Daoy (cell line): Measurements from ENCODE around the gene TCAF1. TPM values are rescaled to one million over a fixed set of nuclear protein-coding genes. Genes with fewer than 3 reads are reported as not detected.

Experiments used
- DNase-seq: peaks from one replicate; pipeline ENCODE4 v3.0.0-alpha.2; 2015; ENCODE audit warnings: low read depth
- total RNA-seq: library from RNA; depleted of rRNA; stranded (reverse); fragments of >200 nt; shearing (Covaris generic); gene quantifications from 2 replicates; pipeline ENCODE4 v1.2.3, GENCODE V29; 2014; rRNA removed

Gene TCAF1, protein sequence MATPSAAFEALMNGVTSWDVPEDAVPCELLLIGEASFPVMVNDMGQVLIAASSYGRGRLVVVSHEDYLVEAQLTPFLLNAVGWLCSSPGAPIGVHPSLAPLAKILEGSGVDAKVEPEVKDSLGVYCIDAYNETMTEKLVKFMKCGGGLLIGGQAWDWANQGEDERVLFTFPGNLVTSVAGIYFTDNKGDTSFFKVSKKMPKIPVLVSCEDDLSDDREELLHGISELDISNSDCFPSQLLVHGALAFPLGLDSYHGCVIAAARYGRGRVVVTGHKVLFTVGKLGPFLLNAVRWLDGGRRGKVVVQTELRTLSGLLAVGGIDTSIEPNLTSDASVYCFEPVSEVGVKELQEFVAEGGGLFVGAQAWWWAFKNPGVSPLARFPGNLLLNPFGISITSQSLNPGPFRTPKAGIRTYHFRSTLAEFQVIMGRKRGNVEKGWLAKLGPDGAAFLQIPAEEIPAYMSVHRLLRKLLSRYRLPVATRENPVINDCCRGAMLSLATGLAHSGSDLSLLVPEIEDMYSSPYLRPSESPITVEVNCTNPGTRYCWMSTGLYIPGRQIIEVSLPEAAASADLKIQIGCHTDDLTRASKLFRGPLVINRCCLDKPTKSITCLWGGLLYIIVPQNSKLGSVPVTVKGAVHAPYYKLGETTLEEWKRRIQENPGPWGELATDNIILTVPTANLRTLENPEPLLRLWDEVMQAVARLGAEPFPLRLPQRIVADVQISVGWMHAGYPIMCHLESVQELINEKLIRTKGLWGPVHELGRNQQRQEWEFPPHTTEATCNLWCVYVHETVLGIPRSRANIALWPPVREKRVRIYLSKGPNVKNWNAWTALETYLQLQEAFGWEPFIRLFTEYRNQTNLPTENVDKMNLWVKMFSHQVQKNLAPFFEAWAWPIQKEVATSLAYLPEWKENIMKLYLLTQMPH
- total RNA-seq = 43.8 and 66.8 TPM in 2 replicates

- DNase-seq = peak; percentile 99
These were observed at the start of gene TCAF1 for GRCh38 chr7:143901668-143902331. TCAF1 (minus strand) TSS chr7:143902176; CDS start chr7:143876608, 25,568 bp downstream.

- DNase-seq = no peak
These were observed 46.8 kb upstream of the TCAF1 start for GRCh38 chr7:143948733-143949132.

DNA sequence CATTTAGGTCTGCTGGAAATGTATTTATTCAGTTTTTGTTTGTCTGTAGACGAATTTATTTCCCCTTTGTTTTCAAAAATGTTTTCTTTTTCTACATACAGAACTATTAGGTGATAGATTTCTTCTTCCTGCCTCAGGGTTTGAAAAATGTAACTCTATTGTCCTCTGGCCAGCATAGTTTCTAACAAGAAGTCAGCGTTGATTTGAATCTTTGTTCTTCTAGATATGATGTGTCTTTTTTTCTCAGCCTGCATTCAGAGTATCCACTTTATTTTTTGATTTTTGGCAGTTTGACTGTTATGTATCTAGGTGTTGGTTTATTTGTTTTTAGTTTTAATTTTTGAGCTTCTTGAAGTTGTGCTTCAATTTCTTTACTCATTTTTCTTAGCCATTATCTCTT lies 45.1 kb upstream of the TCAF1 start:
- DNase-seq = no peak

- no peak for DNase-seq
These were observed 43.4 kb upstream of the TCAF1 start for GRCh38 chr7:143945423-143945822.

DNA sequence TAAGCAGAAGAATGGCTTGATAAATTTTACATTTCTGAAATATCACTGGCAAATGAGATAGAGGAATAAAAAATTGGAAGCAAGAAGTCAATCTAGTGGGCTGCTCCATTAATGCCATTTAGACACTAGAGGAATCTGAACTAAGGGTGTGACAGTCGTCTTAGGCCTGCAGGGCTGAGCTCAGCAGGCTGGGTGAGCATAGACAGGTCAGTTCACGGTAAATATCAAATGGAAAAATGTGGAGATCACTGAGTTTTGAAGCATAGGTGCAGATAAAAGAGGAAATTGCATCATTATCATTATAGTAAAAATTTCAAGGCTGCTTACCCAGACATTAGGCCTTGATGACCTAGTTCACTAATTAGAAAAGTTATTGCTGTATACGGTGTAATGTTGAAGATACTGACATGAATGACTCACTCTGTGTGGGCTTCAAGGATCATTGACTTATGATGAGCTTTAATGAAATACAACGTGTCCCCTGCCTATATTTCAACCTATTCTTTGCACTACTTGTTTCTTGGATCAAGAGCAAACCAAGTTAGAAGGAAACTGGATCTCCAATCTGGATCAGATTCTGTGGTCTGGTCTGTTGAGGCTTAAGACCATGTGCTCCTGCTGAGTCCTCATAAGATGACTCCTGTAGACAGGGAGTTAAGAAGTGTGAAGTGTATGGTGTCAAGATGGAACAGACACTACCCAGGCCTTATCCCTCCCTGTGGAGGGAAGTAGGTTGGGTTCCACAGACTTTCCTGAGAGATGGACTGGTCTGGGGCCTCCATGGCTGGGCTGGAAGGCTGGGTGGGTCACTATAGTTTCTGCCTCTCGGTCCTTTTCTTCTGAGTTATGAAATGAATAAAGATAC lies 36.6 kb upstream of the TCAF1 start:
- DNase-seq = no peak

DNA sequence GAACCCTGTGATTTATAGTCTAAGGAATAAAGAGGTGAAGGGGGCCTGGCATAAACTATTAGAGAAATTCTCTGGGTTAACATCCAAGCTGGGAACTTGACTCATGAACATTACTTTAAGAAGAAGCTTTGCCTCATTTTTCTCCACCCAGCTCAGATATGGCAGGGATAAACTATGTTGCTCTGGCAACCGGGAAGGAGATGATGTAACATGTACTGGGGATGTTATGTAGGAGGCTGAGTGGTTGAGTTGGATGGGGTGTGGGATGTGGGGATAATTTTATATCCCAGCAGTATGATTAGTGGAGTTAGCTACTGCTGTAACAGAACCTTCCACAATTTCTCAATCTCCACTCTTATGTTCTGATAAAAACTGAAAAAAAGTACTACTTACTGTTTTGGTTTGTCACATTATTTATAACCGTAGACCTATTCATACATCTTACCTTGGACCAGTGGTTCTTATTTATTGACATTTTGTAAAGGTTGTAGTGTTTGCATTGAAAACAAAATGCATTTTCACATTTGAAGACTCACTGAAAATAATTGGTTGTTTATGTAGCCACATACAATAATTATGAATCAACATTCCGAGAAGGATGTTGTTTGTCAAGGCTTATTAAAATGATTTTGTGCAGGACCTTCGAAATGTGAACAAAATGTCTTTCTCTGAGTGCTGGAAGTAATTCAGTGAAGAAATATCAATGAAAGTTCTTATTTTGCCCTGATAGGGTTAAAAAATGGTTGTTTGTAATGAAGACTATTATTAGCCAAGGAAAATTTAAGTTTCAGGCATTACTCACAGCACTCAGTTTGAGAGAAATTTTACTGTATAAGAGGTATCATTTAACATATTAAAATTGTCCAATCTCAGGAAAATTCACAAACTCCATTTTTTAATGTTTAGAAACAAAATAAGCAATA lies 34.4 kb upstream of the TCAF1 start:
- DNase-seq = no peak

- DNase-seq = no peak
These were observed 32.8 kb upstream of the TCAF1 start, which contains the start of gene OR2F2 for GRCh38 chr7:143934526-143935325. OR2F2 (plus strand) TSS chr7:143935233; CDS start chr7:143935233, 0 bp downstream.

DNA sequence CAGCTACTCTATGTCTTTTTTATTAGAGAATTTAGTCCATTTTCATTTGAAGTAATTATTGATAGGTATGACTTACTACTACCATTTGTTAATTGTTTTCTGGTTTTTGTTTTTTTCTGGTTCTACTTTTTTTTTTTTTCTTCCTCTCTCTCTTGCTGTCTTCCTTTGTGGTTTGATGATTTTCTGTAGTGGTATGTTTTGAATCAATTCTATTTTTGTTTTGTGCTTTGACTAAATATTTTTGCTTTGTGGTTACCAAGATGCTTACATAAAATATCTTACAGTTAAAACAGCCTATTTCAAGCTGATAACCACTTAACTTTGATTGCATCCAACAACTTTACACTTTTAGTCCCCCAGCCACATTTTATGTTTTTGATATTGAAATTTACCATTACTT lies 29.8 kb upstream of the TCAF1 start:
- DNase-seq = no peak

- DNase-seq = no peak
These were observed 27.4 kb upstream of the TCAF1 start for GRCh38 chr7:143929224-143929920.

DNA sequence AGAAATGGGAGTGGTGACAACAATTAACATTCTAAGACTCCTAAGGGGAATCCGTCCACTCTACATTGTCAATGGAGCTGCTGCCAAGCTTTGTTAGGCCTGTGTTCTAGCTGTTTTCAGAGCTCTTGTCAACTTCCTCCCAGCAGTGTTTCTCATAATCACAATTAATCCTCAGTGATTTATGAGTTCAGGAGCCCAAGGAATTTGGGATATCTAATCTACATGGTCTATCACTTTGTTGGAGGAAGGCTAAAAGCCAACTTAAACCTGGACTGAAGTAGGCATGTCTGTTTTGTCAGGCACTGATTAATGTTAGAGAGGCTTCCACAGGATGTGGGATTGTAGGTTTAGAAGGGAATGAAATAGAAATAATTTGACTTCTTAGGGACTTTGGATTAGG lies 22.9 kb upstream of the TCAF1 start:
- DNase-seq = no peak

- no peak for DNase-seq
These were observed 13.1 kb upstream of the TCAF1 start for GRCh38 chr7:143914938-143915652.

GRCh38 chr7:143913945-143914615 lies 12.1 kb upstream of the TCAF1 start:
- DNase-seq = no peak

DNA sequence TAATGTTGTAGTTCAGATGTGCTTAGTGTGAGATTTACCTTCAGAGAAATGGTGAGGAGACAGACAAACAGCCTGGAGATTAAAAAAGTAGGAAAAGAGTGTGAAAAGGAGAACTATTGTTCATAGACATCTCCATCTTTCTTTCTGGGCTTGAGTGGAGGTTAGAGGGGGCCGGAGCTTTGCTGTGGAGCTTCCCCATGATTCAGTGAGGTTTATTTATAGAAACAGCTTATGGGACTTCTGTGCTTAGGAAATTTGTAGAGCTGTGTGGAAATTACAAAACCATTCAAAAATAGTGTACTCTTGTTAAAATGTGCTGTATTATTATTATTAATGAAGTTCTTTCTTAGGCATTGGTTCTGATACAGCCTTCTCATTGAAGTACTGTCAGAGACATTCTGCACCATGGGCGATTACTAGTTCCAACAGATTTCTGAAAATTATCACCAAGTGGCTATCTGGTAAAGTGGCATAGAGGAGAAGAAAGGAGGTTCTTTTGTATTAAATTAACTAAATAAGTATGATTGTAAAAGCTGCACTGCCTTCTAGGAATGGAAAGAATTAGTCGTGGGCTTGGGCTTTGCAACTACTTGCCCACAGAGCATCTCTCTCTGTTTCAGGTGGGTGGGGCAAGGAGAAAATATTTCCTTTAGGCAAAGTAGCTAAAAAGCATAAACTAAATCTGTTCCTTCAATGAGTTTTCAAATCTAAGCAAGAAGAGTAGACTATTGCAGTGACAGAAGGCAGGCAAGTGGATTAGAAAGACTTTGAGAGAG lies 8.7 kb upstream of the TCAF1 start:
- no peak for DNase-seq

DNA sequence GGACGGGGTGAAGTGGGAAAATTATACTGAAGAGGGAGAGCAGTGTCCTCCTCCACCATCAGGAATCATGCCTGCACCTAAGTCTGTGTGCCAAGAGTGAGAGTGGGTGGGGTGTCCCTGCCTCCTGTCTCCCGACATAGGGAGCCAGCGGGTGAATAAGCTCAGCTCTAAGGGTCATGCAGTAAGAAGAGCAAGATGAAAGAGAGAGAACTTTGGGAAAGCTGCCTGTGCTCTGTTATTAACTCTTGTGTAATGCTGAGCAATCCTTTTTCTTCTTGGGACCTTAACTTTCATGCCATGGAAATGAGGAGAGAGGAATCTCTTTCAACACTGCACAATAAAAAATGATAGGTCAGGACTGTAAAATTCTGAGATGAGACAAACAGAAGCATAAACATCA lies 7.9 kb upstream of the TCAF1 start:
- DNase-seq = no peak

GRCh38 chr7:143908120-143908519 lies 6.1 kb upstream of the TCAF1 start:
- DNase-seq = no peak

DNA sequence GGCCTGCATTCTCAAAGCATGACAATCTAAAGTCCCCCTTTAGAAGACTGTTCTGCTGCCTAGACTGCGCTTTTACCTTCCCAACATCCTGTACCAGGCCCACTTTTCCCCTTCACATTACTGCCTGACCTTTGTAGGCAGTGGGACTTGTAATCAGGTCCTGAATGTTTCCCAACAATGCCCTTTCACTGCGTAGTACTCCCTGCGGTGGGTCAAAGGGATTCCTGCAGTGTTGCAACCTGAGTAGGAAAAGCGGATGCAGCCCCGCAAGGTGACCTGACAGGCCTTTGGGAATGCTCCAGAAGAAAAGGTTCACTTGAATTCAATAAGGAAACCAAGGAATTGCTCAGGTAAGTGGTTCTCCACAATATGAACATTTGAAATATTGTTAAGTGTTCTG lies 4.9 kb upstream of the TCAF1 start:
- DNase-seq = no peak
